HG03064 (cell line): ENCODE data around the gene ARNT2.

Experiments used
- ATAC-seq: cut with Tn5 transposase; IDR thresholded peaks from one replicate; pipeline ENCODE4 v1.9.1; 2021; ENCODE audit warnings: low read depth; ENCODE audit not compliant: unreplicated experiment

The ARNT2 gene

DNA sequence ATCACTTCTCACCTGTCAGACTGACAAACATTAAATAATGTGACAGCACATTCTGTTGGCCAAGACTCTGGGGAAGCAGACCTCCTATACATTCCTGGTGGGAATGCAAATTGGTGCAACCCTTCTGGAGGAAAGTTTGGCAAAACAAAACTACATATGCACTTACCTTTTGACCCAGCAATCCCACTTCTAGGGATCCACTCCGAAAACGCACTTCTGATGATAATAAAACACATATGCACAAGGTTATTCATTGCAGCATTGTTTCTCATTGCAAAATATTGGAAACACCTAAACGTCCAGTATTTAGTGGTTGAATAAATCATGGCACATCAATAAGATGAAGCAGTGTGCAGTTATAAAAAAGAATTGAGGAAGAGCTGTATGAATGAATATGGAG lies 145.5 kb downstream of the ARNT2 start:
- no peak for ATAC-seq

DNA sequence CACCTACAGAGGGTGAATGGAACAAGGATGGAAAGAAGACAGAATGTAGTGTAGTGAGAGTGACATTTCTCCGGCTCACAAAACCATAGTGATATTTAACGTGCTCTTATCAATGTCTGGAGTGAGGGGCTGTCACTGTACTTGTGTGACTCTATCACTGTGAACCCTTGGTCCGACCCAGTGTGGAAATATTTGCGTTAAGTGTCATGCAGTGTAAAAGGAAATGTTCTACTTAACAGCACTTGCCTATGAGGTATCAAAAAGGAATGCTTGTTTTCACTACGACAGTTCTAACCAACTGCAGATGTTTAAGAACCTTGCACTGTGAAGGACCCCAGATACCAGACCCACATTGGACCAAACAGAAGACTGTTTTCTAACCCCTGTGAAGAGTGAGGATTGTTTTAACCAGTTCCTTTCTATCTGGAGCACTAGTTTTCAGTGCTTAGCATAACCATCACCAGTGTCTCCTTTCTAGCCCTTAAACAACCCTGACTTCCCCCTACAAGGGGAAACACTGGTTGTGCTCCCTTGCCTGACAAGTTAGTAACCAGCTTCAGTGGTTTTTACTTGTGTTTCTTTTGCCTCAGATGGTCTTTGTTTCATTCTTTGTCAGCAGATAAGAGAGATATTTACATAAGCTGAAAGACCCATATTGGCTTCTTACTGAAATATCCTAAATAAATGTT lies 146.2 kb downstream of the ARNT2 start:
- ATAC-seq = peak; percentile 61

- ATAC-seq = no peak
These were observed 146.7 kb downstream of the ARNT2 start for GRCh38 chr15:80550908-80551260.

DNA sequence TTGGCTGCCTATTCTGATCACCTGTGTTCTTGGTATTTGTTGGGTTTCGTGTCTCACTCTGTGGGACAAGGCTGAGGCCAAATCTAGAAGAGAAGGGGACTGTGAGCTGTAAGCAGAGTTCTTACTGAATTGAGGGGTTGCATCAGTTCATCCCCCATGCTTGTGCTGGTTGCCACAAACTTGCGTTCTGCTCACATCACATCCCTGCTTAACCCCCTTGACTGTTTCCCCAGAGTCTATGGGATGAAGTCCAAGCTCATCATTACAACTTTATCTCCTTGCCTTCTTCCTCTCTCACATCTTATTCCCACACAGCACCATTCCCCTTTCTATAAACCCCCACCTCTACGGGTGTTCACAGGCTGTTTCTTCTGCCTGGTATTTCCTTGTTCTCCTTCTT lies 147.2 kb downstream of the ARNT2 start:
- ATAC-seq = no peak

- ATAC-seq = no peak
These were observed 150.4 kb downstream of the ARNT2 start for GRCh38 chr15:80554560-80554959.

GRCh38 chr15:80556694-80557367 lies 152.6 kb downstream of the ARNT2 start:
- ATAC-seq = no peak

DNA sequence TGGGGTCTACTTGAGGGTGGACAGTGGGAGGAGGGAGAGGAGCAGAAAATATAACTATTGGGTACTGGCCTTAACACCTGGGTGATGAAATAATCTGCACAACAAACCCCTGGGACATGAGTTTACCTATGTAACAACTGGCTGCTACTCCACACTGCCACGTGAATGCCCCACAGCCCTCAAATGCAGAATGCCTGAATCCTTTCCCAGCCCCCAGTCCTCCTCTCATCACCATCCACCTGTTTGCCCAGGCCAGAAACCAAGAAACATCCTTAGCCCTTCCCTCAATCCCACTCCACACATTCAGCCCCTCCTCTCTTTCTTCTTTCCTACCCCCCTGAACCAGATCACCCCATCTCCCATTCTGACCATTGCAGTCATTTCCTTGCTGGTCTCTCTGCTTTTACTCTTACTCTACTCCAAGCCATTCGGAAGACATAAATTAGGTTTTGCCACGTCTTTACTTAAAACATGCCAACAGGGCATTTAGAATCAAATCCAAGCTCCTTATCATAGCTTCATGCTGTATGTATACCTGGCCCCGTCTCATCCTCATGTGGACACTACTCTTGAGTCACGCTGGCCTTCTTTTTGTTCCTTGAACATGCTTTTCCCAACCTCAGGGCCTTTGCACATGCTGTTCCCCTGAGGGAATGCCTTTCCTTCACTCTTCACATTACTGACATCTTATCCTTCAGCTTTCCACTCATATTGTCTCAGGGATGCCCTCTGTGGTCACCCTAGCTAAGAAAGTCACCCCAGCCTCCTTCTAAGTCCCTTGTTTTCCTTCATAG lies 153.5 kb downstream of the ARNT2 start:
- no peak for ATAC-seq

DNA sequence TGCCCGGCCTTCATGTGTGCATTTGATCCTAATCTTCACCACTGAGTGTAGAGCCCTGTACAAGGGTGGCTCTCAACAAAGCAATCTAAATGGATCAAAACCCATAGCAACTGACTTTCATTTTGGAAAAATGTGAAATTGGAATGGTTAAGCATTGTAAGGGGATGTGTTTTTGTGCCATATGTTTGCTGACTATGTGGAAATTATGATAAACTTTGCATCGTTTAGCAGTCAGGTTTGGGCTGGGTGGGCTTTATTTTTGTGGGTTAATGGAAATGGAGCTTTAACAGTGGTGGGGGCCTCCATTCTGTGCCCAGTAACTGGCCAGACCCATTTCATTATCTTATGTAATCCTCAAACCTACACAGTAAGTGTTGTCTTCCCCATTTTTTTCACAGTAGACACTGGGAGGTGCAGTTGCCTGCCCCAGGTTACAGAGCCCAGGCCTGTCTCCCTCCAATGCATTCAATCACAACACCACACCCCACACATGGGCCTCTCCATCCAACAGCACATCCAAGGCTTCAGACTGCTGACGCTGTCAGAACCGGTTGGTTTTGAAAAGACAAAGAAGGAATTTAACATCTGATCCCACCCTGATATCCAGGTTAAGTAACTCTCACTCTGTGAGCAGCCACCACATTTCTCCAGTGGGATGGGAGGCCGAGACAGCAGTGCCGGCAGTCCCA lies 154.6 kb downstream of the ARNT2 start:
- ATAC-seq = no peak

GRCh38 chr15:80559320-80559693 lies 155.1 kb downstream of the ARNT2 start:
- ATAC-seq = no peak

DNA sequence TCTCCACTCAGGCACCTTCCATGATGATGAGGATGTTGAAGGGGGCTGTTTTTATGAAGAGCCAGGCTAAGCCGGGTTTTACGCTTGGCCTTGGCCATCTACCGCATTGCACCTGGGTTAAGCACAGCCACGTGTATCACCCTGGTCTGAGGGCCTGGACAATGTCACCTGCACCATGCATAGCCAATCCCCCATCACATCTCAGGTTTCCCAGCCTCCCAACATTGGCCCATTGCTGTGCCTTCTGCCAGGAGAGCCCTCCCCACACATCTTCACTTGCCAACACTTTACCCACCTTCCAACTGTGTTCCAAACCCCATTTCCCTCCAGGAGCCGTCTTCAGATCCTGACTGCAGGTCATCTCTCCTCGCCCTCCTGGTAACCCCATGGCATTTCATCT lies 155.6 kb downstream of the ARNT2 start:
- no peak for ATAC-seq

DNA sequence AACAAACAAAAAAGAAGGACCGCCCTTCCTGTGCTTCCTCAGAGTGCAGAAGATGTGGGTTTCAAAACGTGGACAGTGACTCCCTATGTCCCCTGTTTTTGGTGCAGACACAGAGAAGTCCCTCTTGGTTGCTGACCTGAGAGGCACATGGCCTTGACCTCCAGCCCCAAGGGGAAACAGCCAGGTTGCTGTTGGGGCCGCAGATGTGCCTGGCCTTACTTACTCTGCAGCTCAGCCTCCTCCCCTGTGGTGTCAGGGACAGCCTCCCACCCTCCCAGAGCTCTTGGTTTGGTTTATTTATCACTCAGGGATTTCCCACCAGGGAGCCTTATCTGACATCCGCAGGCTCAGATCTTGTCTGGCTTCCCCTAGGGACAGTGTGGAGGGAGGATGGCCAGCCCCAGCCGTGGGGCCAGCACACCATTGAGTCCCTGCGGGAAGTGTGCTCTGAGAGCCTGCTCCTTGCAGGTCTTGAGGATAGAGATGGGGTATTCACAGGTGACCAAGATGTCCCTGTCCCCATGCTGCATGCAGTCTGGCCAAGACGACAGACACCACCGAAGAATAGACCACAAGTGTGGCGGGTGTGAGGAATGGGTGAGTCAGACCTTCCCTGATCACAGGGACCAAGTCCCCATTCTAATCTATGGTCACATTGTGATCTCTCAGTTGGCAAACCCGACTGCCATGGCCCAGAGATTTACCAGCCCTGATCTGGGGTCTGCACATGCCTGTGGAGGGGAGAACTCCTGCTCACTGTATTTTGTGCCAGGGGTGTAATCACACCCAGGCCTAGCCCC lies 156.6 kb downstream of the ARNT2 start:
- no peak for ATAC-seq

DNA sequence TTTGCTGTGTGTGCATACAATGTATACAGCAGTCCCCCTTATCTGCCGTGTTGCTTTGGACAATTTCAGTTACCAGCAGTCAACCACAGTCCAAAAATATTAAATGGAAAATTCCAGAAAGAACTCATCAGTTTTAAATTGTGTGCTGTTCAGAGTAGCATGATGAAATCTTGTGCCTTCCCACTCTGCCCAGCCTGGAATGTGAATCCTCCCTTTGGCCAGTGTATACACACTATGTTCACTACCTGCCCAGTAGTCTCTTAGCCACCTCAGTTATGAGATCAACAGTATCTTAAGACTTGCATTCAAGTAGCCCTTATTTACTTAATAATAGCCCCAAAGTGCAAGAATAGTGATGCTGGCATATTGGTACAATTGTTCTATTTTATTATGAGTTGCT lies 157.3 kb downstream of the ARNT2 start:
- no peak for ATAC-seq

DNA sequence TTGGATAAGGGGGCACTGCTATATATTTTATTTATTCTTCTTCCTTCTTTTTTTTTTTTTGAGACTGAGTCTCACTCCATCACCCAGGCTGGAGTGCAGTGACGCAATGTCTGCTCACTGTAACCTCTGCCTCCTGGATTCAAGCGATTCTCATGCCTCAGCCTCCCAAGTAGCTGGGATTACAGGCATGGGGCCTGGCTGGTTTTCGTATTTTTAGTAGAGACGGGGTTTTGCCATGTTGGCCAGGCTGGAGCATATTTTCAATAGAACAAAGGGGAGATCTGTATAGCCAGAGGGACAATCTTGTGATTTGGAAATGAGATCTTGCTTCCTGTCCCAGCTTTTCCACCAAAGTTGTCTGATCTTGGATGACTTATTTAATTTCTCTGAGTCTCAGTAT lies 157.9 kb downstream of the ARNT2 start:
- no peak for ATAC-seq

DNA sequence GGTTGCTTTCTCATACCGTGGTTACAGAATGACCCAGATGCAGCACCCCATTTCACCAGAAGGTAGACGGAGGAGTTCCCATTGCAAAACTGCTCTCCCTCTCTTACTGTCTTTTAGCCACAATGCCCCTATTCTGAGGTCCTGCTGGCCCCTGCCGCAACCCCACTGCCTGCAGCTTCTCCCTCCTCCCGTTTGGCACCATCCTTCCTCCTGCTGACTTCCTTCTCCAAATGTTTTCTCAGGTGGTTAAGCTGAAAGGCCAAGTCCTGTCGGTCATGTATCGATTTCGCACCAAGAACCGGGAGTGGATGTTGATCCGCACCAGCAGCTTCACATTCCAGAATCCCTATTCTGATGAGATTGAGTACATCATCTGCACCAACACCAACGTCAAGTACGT lies 158.7 kb downstream of the ARNT2 start:
- ATAC-seq = no peak

GRCh38 chr15:80563372-80563997 lies 159.3 kb downstream of the ARNT2 start:
- ATAC-seq = no peak

- ATAC-seq = no peak
These were observed 159.9 kb downstream of the ARNT2 start for GRCh38 chr15:80564056-80564455.

GRCh38 chr15:80565398-80565797 lies 161.2 kb downstream of the ARNT2 start:
- no peak for ATAC-seq

GRCh38 chr15:80565988-80566387 lies 161.8 kb downstream of the ARNT2 start:
- ATAC-seq = no peak

GRCh38 chr15:80567721-80568157 lies 163.6 kb downstream of the ARNT2 start:
- no peak for ATAC-seq

- no peak for ATAC-seq
These were observed 164.1 kb downstream of the ARNT2 start for GRCh38 chr15:80568298-80568697.
